GM21423 (cell line): ENCODE measurements around the gene NTRK3.

Experiments
- ATAC-seq: cut with Tn5 transposase; IDR thresholded peaks from one replicate; pipeline ENCODE4 v1.9.1; 2021; ENCODE audit warnings: mild to moderate bottlenecking, moderate library complexity; ENCODE audit not compliant: unreplicated experiment

The NTRK3 gene

DNA sequence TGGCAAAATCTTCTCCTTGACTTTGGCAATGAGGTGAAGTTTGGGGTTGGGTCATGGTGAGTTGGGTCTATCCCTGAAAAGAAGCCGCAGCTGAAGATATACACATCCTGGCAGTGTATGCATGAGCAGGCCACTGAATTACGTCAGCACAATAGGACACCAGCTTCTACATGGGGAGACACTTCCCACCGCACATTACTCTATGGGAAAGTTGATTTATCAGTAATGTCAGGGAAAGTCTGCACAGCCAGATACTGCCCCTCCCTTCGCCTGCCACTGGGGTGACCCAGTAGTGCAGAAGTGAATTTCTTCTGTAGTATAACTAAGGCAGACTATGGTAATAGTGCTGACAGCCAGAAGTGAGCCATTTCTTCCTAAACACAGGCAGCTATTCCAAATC is 245.0 kb downstream of the NTRK3 start:
- no peak for ATAC-seq

DNA sequence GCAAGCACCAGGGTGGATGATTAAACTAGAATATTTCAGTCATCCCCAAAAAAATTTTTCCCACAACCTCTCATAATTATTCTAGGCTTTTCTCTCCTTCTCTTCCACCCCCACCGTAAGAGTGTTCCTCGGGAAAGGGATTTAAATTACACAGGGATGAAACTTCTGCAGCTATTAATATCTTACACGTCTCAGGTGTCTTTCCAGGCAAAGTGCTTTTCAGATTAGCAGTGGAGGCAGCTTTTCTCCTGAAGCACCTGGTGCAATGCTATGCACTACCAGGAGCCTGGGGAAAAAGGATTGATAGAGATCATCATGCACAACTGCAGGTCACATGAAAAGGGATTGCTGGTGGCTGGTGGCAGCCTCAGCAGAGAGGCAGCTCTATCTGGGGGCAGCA is 250.4 kb downstream of the NTRK3 start:
- no peak for ATAC-seq

- ATAC-seq = no peak
These were observed 252.1 kb downstream of the NTRK3 start for GRCh38 chr15:88004399-88004798.

DNA sequence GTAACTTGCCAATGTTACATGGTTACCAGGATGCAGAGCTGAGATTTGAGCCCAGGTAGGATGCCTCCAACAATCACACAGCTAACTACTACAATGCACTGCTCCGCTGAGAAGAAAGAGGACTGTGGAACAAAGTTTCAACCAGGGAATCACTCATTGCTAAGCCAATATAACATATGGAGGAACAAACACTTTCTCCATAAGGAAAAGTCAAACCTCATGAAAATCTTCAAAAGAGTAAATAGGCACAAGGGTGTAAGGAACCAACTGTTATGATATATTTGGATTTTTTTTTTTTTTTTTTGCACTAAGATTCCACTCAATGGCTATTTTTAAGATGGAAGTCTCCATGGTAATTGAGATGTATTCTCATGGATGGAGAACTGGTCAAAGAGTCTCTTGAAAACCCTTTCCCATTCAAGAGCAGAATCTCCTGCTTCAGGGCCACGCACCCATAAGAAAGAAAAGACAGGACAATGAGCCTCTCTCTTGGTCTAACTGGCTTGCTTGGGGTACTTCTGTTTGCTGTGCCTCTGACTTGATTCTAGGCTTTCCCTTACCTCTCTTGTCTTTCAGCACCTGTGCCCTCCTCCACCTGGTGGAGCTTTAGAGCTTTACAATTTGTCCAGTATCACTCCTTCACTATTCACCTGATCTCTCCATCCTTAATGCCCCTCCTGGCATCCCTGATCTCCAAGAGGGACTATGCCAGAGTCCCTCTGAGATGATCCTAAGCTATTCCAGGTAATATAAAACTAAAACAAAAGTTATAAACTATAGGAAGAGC is 252.8 kb downstream of the NTRK3 start:
- ATAC-seq = no peak

DNA sequence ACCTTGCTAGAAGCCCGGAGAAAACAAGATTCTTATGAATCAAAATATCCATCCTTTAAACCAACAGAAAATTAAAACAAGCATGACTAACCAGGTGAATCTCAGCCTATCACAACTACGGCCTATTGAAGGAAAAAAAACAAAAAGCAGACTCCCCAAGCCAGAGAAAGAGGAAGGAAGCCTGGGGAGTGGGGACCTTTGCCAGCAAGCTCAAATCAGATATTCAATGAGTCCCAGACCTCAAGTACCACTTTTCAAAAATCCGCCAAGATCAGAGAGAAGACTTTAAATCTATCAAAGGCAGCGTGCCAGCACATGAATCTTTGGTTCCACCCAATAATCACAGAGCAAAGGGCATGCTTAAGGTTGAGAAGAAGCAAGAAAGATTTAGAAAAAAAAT is 253.8 kb downstream of the NTRK3 start:
- ATAC-seq = no peak

GRCh38 chr15:87998630-87999029 is 257.9 kb downstream of the NTRK3 start:
- ATAC-seq = no peak

DNA sequence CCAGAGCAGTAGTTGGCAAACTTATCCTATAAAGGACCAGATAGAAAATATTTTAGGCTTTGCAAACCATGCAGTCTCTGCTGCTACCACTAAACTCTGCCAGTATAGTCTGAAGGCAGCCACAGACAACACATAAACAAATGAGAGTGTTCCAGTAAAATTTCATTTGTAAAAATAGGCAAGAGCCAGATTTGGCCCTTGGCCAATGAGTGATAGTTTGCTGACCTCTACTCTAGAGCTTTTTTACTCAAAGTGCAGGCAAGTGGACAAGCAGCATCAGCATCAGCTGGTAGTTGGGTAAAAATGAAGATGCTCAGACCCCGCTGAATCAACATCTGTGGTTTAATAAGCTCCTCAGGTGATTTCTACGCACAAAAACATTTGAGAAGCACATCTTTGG is 269.8 kb downstream of the NTRK3 start:
- ATAC-seq = no peak

DNA sequence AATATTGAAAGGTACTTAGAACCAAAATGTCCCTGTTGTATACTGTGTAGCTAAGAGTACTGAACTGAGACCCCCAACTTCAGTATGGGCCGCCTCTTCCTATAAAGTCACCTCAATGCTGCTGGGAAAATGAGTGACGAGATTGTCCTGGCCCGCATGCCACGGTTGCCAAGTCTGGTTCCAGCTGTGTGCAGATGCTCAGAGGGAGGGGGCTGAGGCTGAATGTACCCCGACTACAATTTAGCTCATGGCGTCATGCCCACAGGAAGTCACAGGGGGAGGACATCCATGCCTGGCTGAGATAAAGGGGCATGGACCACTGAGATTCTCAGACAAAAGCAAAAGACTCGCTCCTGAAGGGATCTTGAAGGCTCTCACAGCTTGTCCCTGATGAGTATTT is 271.1 kb downstream of the NTRK3 start:
- no peak for ATAC-seq

- ATAC-seq = no peak
These were observed 274.6 kb downstream of the NTRK3 start for GRCh38 chr15:87981969-87982368.

- no peak for ATAC-seq
These were observed 278.6 kb downstream of the NTRK3 start for GRCh38 chr15:87977907-87978306.

- no peak for ATAC-seq
These were observed 280.0 kb downstream of the NTRK3 start for GRCh38 chr15:87976552-87976951.

DNA sequence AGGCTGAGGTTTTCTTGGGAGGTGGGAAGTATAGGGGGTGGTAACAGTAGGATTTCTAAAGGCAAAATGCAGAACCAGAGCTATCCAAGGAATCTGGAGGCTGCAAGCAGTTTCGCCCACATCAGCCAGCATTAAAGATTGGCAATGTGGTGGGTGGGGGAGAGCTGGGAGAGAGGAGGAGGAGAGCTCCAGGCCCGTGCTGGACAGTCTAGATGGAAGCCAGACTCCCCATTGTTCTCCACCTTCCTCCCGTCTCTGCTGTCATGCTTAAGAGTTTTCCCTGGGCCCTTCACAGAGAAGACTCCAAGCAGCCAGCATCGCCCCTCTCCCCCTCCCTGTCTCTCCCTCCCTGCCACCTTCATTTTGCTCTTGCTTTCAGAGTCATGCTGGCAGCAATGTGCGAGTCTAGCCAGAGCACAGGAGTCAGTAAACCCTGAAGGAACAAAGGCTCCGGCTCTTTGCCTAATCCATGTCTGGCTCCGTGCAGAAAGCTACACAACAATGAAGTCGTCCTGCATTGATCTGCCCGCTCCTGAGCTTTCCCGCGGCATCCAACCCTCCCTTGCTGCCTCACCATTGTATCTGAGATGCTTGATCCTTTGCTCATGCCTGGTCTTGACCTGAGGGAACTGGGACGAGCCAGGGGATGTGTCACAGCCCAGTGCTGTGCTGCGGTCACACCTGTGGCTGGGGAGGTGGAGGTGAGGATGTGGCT is 282.9 kb downstream of the NTRK3 start:
- ATAC-seq = no peak

DNA sequence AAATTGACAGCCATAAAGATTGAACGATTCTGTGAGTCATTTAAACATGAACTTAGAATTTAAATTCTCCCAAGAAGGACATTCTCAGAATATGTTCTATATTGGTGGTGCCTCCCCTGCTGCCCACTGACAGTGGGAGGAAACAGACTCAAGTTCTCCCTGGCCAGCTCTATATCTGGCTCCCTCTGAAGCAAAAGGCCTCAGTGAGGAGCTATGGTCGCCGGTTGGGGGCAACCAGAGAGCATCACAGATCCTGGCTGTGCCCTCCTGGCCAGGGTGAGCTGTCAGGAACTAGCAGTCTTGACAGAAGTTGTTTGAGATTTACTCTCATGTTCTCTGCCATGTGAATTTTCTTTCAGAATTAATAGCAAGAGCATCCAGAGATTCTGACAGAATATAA is 285.5 kb downstream of the NTRK3 start:
- no peak for ATAC-seq

GRCh38 chr15:87967951-87968350 is 288.6 kb downstream of the NTRK3 start:
- no peak for ATAC-seq

- ATAC-seq = no peak
These were observed 291.2 kb downstream of the NTRK3 start for GRCh38 chr15:87965304-87965703.

DNA sequence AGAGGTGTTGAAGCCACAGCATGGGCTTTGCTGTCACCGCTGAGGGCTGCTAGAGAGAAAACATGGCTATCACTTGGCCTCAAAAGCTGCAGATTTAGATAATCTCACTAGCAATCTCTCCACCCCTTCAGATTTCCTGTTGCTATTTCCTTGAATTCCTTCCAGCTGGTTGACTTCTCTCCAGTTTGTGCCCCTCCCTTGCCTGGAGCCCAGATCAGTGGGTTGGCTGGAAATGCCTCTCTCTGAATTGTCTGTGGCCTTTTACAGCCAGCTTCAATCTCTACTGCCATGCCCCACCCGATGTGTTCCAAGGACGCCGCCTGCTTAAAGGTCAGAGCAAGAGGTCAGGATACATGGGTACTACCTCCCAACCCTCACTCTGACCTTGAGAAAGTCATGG is 294.1 kb downstream of the NTRK3 start:
- ATAC-seq = no peak

- ATAC-seq = no peak
These were observed 294.6 kb downstream of the NTRK3 start for GRCh38 chr15:87961851-87962420.

- no peak for ATAC-seq
These were observed 296.9 kb downstream of the NTRK3 start for GRCh38 chr15:87959662-87960061.

- ATAC-seq = no peak
These were observed 297.5 kb downstream of the NTRK3 start for GRCh38 chr15:87959080-87959479.

DNA sequence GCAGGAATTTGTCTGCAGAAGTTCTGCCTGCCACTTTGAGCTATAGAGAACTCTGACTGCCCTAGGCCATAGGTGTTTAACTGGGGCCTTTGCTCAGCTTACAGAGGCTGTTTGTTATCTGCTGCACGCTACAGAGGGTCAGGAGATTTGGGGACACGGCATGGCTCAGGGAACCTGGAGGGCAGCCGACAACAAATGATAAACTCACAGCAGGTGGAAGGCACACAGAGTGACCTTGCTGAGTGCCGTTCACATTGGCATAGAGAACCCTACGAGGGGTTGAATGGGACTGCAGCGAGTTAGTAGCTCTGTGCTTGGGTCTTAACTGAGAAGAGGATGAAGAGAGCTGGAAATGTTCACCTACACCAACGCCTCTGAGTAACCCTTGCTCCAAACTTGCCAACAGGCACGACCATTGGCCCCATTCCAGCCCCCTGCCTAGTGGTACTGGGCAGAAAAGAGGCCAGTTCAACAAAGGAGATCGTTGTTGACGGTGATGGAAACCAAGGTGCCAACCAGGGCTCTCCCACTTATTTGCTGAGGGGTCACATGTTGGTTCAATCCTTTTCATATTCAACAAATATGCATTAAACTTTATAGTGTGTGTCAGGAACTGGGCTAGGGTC is 301.1 kb downstream of the NTRK3 start:
- ATAC-seq = no peak

DNA sequence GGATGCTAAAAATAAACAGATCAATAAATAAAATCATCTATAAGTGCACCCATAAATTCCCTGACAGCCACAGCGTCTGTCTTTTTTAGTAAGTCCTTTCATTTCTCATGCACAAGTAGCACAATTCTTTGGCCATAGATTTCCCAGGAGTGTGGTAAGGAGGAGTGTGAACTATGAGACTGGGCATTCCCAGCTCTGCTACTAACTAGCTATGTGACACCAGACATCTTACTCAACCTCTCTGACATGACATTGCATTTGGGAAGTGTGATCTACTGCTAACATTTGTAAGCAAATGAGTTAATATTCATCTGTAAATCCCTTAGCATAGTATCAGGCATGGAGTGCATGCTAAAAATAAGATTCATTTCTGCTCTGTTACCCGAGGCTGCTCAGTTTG is 301.7 kb downstream of the NTRK3 start:
- no peak for ATAC-seq
